Fibroblast of skin of scalp (primary cell): ENCODE measurements around the gene MAP1S. TPM values are rescaled to one million over a fixed set of nuclear protein-coding genes. Genes with fewer than 3 reads are reported as not detected.

Source experiments
- DNase-seq: peaks from one replicate; pipeline ENCODE4 v3.0.0-alpha.2; 2013
- polyA plus RNA-seq, 2 experiments: library from polyadenylated mRNA; unstranded; fragments of 120-200 nt; gene quantifications; one replicate each; pipeline ENCODE4 v1.2.1, GENCODE V29; 2013; ENCODE audit not compliant: insufficient read length in 2 of 2

The MAP1S gene
- 36.7 TPM for polyA plus RNA-seq (2013, experiment 1 of 2; ENCODE audit: insufficient read length)
- 38.2 TPM for polyA plus RNA-seq (2013, experiment 2 of 2; ENCODE audit: insufficient read length)

DNA sequence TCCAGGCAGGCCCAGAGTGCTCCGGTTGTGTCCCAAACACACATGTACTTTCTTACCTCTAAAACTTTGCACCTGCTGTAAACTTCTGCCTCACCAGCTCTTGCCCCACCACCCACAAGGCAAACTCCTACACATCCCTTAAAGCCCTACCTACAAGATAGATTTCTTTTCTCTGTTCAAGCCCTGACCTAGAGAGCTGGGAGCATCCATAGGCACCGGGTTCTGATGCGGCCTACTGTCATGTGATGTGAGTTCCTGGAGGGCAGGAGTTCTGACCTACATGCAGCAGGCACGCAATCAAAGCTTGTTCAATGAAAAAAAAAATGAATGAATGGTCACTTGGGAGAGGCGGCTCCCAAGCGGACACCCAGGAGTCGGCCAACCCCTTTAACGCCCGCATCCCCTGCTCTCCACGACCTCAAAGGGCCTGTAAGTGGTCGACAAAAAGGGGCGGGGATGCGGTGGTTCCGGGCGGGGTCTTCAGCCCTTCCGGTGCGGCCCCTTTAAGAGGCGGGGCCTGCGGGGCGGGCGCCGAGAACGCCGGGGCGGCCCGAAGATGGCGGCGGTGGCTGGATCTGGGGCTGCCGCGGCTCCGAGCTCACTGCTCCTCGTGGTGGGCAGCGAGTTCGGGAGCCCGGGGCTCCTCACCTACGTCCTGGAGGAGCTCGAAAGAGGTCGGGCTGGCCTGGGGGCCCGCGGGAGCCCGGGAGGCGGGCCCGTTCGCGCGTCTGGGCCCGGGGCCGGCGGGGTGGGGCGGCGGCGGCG is at the start of gene MAP1S:
TSS of gene MAP1S (plus strand) at position 534 of the 765 bp plus-strand sequence. CDS start at position 557, 23 bp downstream.
- peak; percentile 58 for DNase-seq

DNA sequence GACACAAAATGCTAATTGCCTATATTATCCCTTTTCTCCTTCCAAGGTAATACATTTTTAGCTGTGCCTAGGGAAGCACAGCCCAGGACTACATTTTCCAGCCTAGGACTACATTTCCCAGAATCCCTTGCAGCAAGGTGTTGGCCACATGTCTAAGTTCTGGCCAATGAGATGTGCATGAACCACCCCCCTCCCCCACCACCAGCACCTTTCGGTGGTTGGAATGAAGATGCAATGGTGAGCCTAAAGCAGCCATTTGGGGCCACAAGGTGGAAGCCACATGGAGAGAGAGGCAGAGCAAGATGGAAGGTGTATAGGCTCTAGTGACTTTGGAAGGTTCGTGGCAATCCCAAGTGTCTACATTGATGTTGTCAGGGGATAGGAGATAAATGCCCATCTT is 47.4 kb upstream of the MAP1S start:
- peak; percentile 15 for DNase-seq

- DNase-seq: no peak
These were observed 45.1 kb upstream of the MAP1S start for GRCh38 chr19:17673937-17674799.

DNA sequence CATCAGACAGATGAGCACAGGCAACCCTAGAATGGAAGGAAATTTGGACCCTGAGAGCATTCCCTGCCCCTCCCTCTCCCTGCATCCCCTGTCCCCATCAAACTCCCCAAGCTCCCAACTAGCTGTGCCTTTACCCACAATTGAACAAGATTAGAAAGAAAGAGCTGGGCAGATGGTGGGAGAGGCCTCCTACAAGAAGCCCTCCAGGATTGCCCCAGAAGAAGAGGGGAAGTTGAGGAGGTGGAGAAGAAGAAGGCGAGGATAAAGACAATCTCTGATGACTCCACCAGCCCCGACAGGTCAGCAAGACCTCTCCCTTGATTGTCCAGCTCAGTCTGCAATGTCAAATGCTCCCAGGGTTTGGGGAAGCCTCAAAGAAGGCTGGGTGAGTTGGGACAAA is 43.0 kb upstream of the MAP1S start:
- no peak for DNase-seq

DNA sequence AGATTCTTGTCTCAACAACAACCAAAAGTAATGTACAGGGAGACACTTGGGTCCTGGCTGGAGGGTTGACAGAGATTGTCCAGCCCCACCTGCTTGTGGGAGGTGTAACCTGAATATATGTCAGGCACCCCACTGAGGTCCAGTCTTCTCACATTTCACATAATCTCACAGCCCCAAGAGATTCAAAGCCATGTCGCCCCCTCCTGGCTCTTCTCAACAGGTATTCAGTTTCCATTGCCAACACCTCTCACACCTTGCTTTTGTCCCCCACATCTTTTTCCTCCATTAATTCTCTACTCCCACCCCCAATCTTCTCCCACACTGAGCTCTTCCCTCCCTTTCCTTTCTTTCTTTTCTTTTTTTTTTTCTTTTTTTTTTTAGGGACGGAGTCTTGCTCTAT is 42.3 kb upstream of the MAP1S start:
- no peak for DNase-seq

DNA sequence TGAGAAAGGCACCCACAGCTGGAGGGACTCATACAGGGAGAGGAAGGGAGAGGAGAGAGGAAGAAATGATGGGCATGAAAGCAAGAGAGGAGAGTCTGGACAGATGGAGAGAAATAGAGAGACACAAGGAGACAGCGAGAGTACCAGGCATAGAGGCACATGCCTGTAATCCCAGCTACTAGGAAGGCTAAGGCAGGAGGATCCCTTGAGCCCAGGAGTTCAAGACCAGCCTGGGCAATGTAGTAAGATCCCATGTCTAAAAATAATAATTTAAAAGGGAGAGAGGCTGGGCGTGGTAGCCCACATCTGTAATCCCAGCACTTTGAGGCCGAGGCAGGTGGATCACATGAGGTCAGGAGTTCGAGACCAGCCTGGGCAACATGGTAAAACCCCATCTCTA is 40.4 kb upstream of the MAP1S start:
- no peak for DNase-seq

- DNase-seq: no peak
These were observed 39.6 kb upstream of the MAP1S start for GRCh38 chr19:17679526-17680229.

GRCh38 chr19:17680230-17680722 is 39.0 kb upstream of the MAP1S start:
- DNase-seq: peak; percentile 65

GRCh38 chr19:17681505-17682125 is 37.7 kb upstream of the MAP1S start:
- DNase-seq: peak; percentile 44

DNA sequence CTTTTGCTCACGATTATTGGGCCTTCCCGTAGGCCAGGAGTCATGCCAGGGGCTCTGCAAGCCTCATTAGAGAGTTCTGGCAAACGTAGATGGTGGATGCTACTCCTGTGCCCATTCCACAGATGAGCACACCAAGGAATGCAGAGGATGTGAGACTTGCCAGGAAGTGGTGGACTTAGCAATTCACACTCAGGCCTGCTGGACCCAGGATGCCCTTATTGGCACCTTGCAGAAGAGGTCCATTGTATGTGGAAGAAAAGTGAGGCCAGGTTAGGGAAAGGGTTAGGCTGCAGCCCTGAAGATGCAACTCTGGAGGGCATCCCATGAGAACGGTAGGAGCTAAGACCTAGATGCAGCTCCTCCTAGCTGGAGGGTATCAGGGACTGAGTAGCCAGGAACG is 37.0 kb upstream of the MAP1S start:
- DNase-seq: no peak

GRCh38 chr19:17683078-17683477 is 36.2 kb upstream of the MAP1S start:
- DNase-seq: no peak

GRCh38 chr19:17684256-17684655 is 35.0 kb upstream of the MAP1S start:
- DNase-seq: no peak

- no peak for DNase-seq
These were observed 33.7 kb upstream of the MAP1S start for GRCh38 chr19:17685451-17686022.

DNA sequence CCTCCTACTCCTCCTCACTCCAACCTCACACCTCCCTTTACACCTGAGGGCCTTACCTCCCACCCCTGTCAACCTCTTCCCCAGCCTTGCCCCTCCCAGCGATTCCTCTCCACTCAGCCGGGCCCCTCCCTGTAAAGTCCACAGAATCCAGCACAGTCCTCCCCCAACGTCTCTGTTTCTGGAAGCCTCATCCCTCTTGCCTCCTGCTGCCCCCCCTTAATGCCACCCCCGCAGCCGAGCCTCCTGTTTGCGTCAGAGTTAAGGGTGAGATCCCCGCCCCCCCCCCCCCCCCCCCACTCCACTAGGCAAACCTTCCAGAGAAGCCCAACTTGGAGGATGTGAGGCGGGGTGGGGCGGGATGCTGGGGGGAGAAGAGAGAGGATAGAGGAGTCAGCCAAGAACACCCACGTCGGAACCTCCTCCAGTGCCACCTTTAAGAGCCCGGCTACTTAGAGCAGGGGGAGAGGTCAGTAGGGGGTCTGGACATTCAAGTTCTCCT is 33.2 kb upstream of the MAP1S start:
- peak; percentile 20 for DNase-seq

- peak; percentile 17 for DNase-seq
These were observed 32.7 kb upstream of the MAP1S start for GRCh38 chr19:17686592-17687024.

DNA sequence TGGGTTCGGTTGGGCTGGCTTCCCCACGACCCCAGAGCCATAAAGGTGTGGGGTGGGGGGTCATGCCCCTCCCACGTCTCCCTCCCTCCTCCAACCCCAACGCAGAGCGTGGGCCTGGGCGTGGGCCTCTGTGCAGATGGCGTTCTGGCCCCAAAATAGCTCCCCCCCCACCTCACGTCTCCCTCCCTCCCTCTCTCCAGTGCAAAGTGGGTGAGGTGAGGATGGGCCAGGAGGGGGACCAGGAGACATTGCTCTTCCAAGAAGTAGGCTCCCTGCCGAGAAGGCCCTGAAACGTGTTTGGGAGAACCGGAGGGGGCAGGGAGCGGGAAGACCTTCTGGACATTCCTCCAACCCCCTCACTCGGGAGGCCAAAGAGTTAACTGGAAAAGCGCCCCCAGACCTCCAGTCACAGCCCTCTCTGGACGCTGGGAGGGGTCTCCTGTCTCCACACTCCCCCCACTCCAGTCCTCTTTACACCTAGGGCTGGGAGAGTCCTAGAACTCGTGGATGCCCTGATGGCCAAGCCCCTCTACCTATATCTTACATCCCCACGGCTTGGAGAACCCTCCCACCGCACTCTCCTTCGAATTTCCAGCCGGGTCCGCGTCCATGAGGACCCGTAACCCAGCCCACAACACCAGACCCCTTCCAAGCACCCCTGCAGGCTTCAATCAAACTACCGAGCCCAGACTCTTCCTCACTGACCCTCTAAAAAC is 32.0 kb upstream of the MAP1S start:
- no peak for DNase-seq

- peak; percentile 37 for DNase-seq
These were observed 31.2 kb upstream of the MAP1S start, which contains the start of gene UNC13A for GRCh38 chr19:17687857-17688784. Gene UNC13A, minus strand, starts transcription at chr19:17688354. Its CDS starts 155 bp downstream, at chr19:17688199.

DNA sequence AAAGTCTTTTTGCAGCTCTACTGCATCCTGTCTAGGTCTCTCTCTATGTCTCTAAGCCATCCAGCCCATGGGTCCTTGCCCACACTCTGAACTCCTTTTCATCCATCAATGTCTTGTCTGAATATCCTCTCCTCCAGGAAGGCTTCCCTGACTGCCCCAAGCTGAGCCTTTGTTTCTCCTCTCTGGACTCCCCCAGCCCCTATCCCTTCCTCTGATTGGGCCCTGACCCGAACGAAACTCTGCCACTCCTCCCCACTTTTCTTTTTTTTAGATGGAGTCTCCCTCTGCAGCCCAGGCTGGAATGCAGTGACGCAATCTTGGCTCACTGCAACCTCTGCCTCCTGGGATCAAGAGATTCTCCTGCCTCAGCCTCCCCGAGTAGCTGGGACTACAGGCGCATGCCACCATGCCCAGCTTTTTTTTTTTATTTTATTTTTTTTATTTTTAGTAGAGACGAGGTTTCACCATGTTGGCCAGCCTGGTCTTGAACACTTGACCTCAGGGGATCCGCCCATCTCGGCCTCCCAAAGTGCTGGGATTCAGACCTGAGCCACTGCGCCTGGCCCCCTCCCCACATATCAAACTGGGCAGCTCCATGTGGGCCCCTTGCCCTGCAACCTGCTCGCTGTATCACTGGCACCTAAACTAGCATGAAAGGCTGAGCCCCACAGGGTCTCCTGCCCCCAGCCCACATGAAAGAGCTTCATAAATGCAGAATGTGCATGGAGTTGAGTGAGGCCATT is 30.3 kb upstream of the MAP1S start:
- no peak for DNase-seq

DNA sequence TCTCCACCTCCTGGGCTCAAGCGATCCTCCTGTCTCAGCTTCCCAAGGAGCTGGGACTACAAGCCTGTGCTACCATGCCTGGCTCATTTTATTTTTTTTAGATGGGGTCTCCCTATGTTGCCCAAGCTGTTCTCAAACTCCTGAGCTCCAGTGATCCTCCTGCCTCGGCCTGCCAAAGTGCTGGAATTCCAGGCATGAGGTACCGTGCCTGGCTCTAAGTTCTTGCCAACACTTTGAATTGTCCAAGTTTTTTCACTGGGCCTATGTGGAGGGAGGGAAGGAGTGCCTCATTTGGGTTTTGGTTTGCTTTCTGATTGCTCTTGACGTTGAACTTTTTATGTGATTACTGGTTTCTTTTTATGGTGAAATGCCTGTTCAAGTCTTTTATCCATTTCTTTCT is 26.7 kb upstream of the MAP1S start:
- DNase-seq: no peak
